SK-N-SH (cell line): ENCODE results near the gene PARN. TPM values are rescaled to one million over a fixed set of nuclear protein-coding genes. Genes with fewer than 3 reads are reported as not detected.

Experiments used
- CTCF ChIA-PET: fragments of 300-600, 350-600 bp; formaldehyde crosslinking; extraction: SDS; loops from one replicate; lab custom pipeline; 2021; lab: Yijun Ruan, JAX
- POLR2A ChIA-PET: fragments of 350-600 bp; sonication (Branson Sonifier 250); formaldehyde crosslinking; extraction: SDS; loops from one replicate; lab custom pipeline; 2020; ENCODE audit warnings: antibody characterized with exemption, inconsistent platforms; lab: Yijun Ruan, JAX
- DNase-seq: peaks from one replicate; pipeline ENCODE4 v3.0.0; 2012
- H2AFZ ChIP-seq: fragments of 200-600 bp; sonication (generic); 2 replicates; pipeline ENCODE4 v1.8.1; 2016; ENCODE audit warnings: antibody characterized with exemption, mild to moderate bottlenecking, low read depth
- H3F3A ChIP-seq: fragments of 200-600 bp; sonication (generic); replicated peaks from 2 replicates; pipeline ENCODE3; 2016; ENCODE audit warnings: antibody characterized with exemption, mild to moderate bottlenecking; ENCODE audit not compliant: insufficient read depth
- H3K27ac ChIP-seq, 2 experiments: fragments of 200-500 bp in 1 of 2; fragments of 200-600 bp in 1 of 2; sonication (Bioruptor generic) in 1 of 2; sonication (generic), shearing (Covaris generic) in 1 of 2; 2 replicates each; pipeline versions ENCODE4 v1.5.1 to v1.6.1; 2014 to 2016; ENCODE audit warnings: low read depth in 2 of 2, inconsistent platforms in 1 of 2, low read length in 1 of 2, mild to moderate bottlenecking in 1 of 2, mixed read lengths in 1 of 2
- H3K27me3 ChIP-seq: fragments of 200-600 bp; sonication (generic), shearing (Covaris generic); 2 replicates; pipeline ENCODE4 v1.6.1; 2016; ENCODE audit warnings: mixed run types; ENCODE audit not compliant: insufficient read depth
- H3K36me3 ChIP-seq, 2 experiments: fragments of 200-500 bp in 1 of 2; fragments of 200-600 bp in 1 of 2; sonication (Bioruptor generic) in 1 of 2; sonication (generic) in 1 of 2; replicated peaks in 1 of 2; 2 replicates each; pipeline versions ENCODE3 to v1.5.1; 2014 to 2016; ENCODE audit warnings: low read length in 1 of 2, mild to moderate bottlenecking in 1 of 2; ENCODE audit not compliant: insufficient read depth in 2 of 2, control insufficient read depth in 1 of 2
- H3K4me1 ChIP-seq, 2 experiments: fragments of 200-500 bp in 1 of 2; fragments of 200-600 bp in 1 of 2; sonication (Bioruptor generic) in 1 of 2; sonication (generic), shearing (Covaris generic) in 1 of 2; 2 replicates each; pipeline versions ENCODE4 v1.5.1 to v1.6.1; 2014 to 2016; ENCODE audit warnings: low read depth in 1 of 2, low read length in 1 of 2, mixed run types in 1 of 2; ENCODE audit not compliant: insufficient read depth in 2 of 2, control insufficient read depth in 1 of 2
- H3K4me2 ChIP-seq: fragments of 200-600 bp; sonication (generic), shearing (Covaris generic); 2 replicates; pipeline ENCODE4 v1.6.1; 2017; ENCODE audit warnings: mixed run types
- H3K4me3 ChIP-seq, 2 experiments: fragments of 200-500 bp in 1 of 2; fragments of 200-600 bp in 1 of 2; sonication (Bioruptor generic) in 1 of 2; sonication (generic), shearing (Covaris generic) in 1 of 2; 2 replicates each; pipeline versions ENCODE4 v1.5.1 to v1.8.1; 2014 to 2016; ENCODE audit warnings: low read depth in 2 of 2, inconsistent platforms in 1 of 2, low read length in 1 of 2, mild to moderate bottlenecking in 1 of 2, mixed read lengths in 1 of 2, moderate library complexity in 1 of 2
- H3K79me2 ChIP-seq: fragments of 200-600 bp; sonication (generic); 2 replicates; pipeline ENCODE4 v1.8.1; 2017; ENCODE audit warnings: mild to moderate bottlenecking; ENCODE audit not compliant: insufficient read depth
- H3K9ac ChIP-seq: fragments of 200-600 bp; sonication (generic); 2 replicates; pipeline ENCODE4 v1.6.1; 2017; ENCODE audit warnings: mixed run types
- H3K9me2 ChIP-seq: fragments of 200-600 bp; sonication (generic); 2 replicates; pipeline ENCODE4 v1.6.1; 2017; ENCODE audit warnings: mixed run types
- H3K9me3 ChIP-seq: fragments of 200-600 bp; sonication (generic); 2 replicates; pipeline ENCODE4 v1.6.1; 2017; ENCODE audit warnings: mixed run types, mild to moderate bottlenecking, moderate library complexity
- H4K20me1 ChIP-seq: fragments of 200-600 bp; sonication (generic); 2 replicates; pipeline ENCODE4 v1.6.1; 2017; ENCODE audit warnings: mild to moderate bottlenecking, mixed run types; ENCODE audit not compliant: insufficient read depth
- CTCF ChIP-seq: fragments of 200-600 bp; sonication (generic); IDR thresholded peaks from 2 replicates; pipeline ENCODE4 v1.6.1; 2017; ENCODE audit warnings: antibody characterized with exemption, mild to moderate bottlenecking, moderate library complexity
- EP300 ChIP-seq, 2 experiments: IDR thresholded peaks; 2 replicates each; pipeline versions ENCODE4 v1.4.0 to v1.6.1; 2012; ENCODE audit warnings: borderline replicate concordance in 1 of 2, low read depth in 1 of 2, low read length in 1 of 2
- FOSL2 ChIP-seq: IDR thresholded peaks from 2 replicates; pipeline ENCODE4 v1.4.0; 2012; ENCODE audit warnings: low read depth, mild to moderate bottlenecking, moderate library complexity, borderline replicate concordance
- FOXM1 ChIP-seq: IDR thresholded peaks from 2 replicates; pipeline ENCODE4 v1.4.0; 2012; ENCODE audit warnings: low read depth, mild to moderate bottlenecking
- GABPA ChIP-seq: IDR thresholded peaks from 2 replicates; pipeline ENCODE4 v1.4.0; 2012; ENCODE audit warnings: low read depth, mild to moderate bottlenecking
- JUND ChIP-seq: IDR thresholded peaks from 2 replicates; pipeline ENCODE4 v1.4.0; 2012
- MEF2A ChIP-seq: IDR thresholded peaks from 2 replicates; pipeline ENCODE4 v1.4.0; 2012; ENCODE audit warnings: low read depth, borderline replicate concordance
- NRF1 ChIP-seq: IDR thresholded peaks from 2 replicates; pipeline ENCODE4 v1.6.1; 2012; ENCODE audit warnings: low read depth, mild to moderate bottlenecking, low read length
- SIN3A ChIP-seq: IDR thresholded peaks from 2 replicates; pipeline ENCODE4 v1.6.1; 2012; ENCODE audit warnings: low read depth, mild to moderate bottlenecking, low read length, moderate library complexity, borderline replicate concordance
- SMC3 ChIP-seq: IDR thresholded peaks from 2 replicates; pipeline ENCODE4 v1.6.1; 2012; ENCODE audit warnings: low read depth, low read length, improper control_type of control experiment
- TAF1 ChIP-seq: IDR thresholded peaks from 2 replicates; pipeline ENCODE4 v1.6.1; 2012; ENCODE audit warnings: low read depth, mild to moderate bottlenecking, low read length, moderate library complexity, borderline replicate concordance
- TCF12 ChIP-seq: IDR thresholded peaks from 2 replicates; pipeline ENCODE4 v1.4.0; 2012
- YY1 ChIP-seq: IDR thresholded peaks from 2 replicates; pipeline ENCODE4 v1.4.0; 2012; ENCODE audit warnings: low read depth, mild to moderate bottlenecking
- ZBTB33 ChIP-seq: IDR thresholded peaks from 2 replicates; pipeline ENCODE4 v1.4.0; 2012; ENCODE audit warnings: low read depth, borderline replicate concordance
- WGBS: methylation state at CpG from one replicate; pipeline ENCODE4 v1.1.6; 2017; ENCODE audit warnings: low lambda C conversion rate; 5-methylcytosine and 5-hydroxymethylcytosine counted together
- polyA plus RNA-seq, 3 experiments: library from polyadenylated mRNA; depleted of rRNA; stranded (reverse); fragments of >200 nt; gene quantifications; 2 replicates each; pipeline ENCODE4 v1.2.3, GENCODE V29; 2012

The PARN gene
- polyA plus RNA-seq, 1 of the 3 experiments (the other 2 are of a cell fraction): 20.5 TPM

- peak overlapping the region; percentile 72; the same call in 1 of the 2 replicates for H3K4me2 ChIP-seq
- no peaks in the 10 kb centered on the region for H4K20me1 ChIP-seq
- no peaks in the 10 kb centered on the region for H3K36me3 ChIP-seq
- H2AFZ ChIP-seq: no peak overlapping the region
- no peaks in the 10 kb centered on the region for H3F3A ChIP-seq
- no peak overlapping the region for H3K4me3 ChIP-seq
- no peak overlapping the region for H3K9ac ChIP-seq
- H3K79me2 ChIP-seq: no peaks in the 10 kb centered on the region
- DNase-seq: no peak
- WGBS: 88% methylated on average over 4 of the region's 4 CpGs
- POLR2A ChIA-PET: no interaction called here
- no peak overlapping the region for H3K27ac ChIP-seq
- no peaks in the 10 kb centered on the region for H3K9me2 ChIP-seq
- CTCF ChIA-PET: interaction anchor here (0.5 to 5.2 kb wide), 30 partner anchors 10 to 608 kb away, joined by 3 to 37 read pairs (median 4); partner anchors contain the start of gene ERCC4
- TF ChIP-seq EP300 (IDR thresholded peaks at IDR 0.05; ENCODE audit: borderline replicate concordance in 1 of 2, low read depth in 1 of 2, low read length in 1 of 2): no peak
- no peaks in the 10 kb centered on the region for H3K27me3 ChIP-seq
- no peaks in the 10 kb centered on the region for H3K9me3 ChIP-seq
- H3K4me1 ChIP-seq: peaks cover 2 to 6% of the 10 kb centered on the region in 2 experiments; a peak in 3 of 4 replicates
Observed at GRCh38 chr16:14528306-14528705, 101.8 kb downstream of the PARN start.

- Histone ChIP-seq H3K9ac (no peak overlapping the region), H3K4me2 (no peak overlapping the region), H3K9me2 (no peaks in the 10 kb centered on the region), H3K27me3 (no peaks in the 10 kb centered on the region), H3F3A (no peaks in the 10 kb centered on the region), H3K79me2 (no peaks in the 10 kb centered on the region), H3K27ac (no peak overlapping the region), H2AFZ (no peak overlapping the region), H4K20me1 (no peaks in the 10 kb centered on the region), H3K4me3 (no peak overlapping the region), H3K36me3 (no peaks in the 10 kb centered on the region), H3K9me3 (no peaks in the 10 kb centered on the region), H3K4me1 (peaks cover 2 to 6% of the 10 kb centered on the region in 2 experiments; a peak in 3 of 4 replicates)
- CTCF ChIA-PET: interaction anchor here (1.2 to 5.2 kb wide), 17 partner anchors 11 to 608 kb away, joined by 3 to 37 read pairs (median 6); partner anchors contain the start of gene ERCC4
- POLR2A ChIA-PET: no interaction called here
- TF ChIP-seq MEF2A: no peak
- TF ChIP-seq GABPA: no peak
- TF ChIP-seq FOXM1: no peak
- no peak for TF ChIP-seq SIN3A
- 71% methylated on average over 5 of the region's 5 CpGs for WGBS
- DNase-seq: no peak
Observed at GRCh38 chr16:14527411-14528044, 102.5 kb downstream of the PARN start.

GRCh38 chr16:14525596-14525995, 104.5 kb downstream of the PARN start:
- Histone ChIP-seq H3K27me3 (no peaks in the 10 kb centered on the region), H3F3A (no peaks in the 10 kb centered on the region), H3K4me3 (no peak overlapping the region), H3K36me3 (no peaks in the 10 kb centered on the region), H3K4me2 (no peak overlapping the region), H3K9ac (no peak overlapping the region), H2AFZ (no peak overlapping the region), H3K9me3 (no peaks in the 10 kb centered on the region), H4K20me1 (no peaks in the 10 kb centered on the region), H3K4me1 (peaks cover 2 to 6% of the 10 kb centered on the region in 2 experiments; a peak in 3 of 4 replicates), H3K79me2 (no peaks in the 10 kb centered on the region; the same call in 1 of the 2 replicates), H3K9me2 (no peaks in the 10 kb centered on the region), H3K27ac (no peak overlapping the region)
- ChIA-PET POLR2A (no interaction called here), CTCF (interaction anchor here (1.9 to 5.2 kb wide), 3 partner anchors 215 to 236 kb away, joined by 5 to 37 read pairs (median 5); no protein-coding TSS in a partner anchor)
- no peak for DNase-seq
- TF ChIP-seq TCF12 (no peak), EP300 (IDR thresholded peaks at IDR 0.05; ENCODE audit: borderline replicate concordance in 1 of 2, low read depth in 1 of 2, low read length in 1 of 2) (no peak), CTCF (no peak), NRF1 (no peak), TAF1 (no peak), FOSL2 (no peak), ZBTB33 (no peak), SMC3 (no peak), JUND (no peak), YY1 (no peak)
- WGBS: 97% methylated on average over 5 of the region's 5 CpGs
